ENCODE data around the gene PCGF6. TPM values are rescaled to one million over a fixed set of nuclear protein-coding genes. Genes with fewer than 3 reads are reported as not detected.

PCGF6 gene
- polyA plus RNA-seq, 12 donors = 6.9 to 14.9 (median 9.6) TPM; not detected in 1

DNA sequence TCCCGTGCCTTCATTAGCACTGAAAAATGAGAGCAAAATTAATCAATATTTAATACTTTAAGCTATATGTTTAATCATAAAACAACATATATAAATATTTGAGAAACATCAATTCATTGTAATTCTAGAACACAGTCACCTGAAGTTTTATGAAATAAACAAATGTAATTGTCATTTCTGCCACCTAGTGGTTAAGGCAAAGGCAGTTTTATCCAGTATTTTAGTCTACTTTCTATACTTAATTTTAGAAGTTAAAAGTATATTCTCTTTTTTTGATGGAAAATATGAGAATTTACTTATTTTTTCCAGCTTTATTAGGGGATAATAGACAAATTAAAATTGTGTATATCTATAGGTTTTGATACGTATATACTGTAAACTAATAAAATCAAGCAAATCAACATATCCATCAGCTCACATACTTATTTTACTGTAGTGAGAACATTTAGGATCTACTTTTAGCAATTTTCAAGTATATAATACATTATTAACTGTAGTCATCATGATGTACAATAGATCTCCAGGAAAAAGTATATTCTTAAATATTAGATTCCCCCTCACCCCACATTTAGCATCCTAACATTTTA, 16.9 kb downstream of the PCGF6 start:
- DNase-seq = peak; percentile 15

DNA sequence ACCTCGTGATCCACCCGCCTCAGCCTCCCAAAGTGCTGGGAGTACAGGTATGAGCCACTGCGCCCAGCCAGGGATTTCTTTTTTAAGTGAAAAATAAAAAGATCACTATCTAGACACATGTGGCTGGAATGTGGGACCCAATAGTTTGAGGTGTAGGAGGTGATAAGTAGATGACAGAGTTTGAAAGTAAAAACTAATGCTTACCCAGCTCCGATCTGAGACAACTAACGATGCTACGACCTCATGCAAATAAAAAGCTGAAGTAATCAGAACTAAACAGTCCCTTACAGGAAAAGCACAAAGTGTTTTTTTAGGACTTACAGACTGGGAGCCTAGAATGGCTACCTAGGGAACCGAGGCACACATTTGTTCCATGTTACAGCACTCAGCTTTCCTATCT, 23.0 kb downstream of the PCGF6 start:
- no peak for DNase-seq

DNA sequence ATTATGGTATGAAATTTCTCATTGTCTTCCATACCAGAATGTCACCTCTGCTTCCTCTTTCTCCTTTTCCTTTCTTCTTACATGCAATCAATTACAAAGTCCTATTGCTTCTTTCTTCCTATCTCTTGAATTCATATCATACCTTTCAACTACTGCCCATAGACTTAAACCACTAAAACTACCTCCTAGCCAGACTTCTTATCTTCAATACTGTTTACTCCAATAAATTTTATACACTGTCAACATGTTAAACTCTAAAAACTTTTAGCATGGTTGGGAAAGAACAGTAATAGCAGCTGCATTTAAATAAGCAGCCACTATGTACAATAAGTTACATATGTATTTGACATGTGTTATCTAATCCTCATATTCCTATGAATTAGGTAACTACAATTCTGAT, 34.9 kb downstream of the PCGF6 start:
- DNase-seq = no peak

DNA sequence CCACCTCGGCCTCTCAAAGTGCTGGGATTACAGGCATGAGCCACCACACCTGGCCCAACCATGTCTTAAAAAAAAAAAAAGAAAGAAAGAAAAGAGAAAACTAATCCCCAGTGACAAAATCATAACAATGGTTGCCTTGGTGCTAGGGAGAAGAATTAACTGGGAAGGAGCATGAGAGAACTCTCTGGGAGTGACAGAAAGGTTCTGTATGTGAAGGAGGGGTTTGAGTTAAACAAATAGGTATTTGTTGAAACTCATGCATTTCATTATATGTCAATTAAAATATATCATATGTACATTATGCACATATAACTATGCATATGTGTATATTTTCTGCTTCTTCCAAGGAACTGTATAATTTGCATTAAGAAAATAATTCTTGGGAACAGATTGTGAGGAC, 40.7 kb downstream of the PCGF6 start:
- no peak for DNase-seq

DNA sequence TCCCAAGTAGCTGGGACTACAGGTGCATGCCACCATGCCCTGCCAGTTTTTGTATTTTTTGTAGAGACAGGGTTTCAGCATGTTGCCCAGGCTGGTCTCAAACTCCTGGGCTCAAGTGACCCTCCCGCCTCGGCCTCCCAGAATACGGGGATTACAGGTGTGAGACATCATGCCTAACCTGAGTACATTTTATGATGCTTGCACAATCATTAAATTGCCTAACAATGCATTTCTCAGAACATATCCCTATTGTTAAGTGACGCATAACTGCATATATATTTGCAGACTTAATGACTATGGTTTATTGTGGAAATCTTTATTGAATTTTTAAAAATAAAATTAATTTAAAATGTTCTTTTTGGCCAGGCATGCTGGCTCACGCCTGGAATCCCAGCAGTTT, 43.3 kb downstream of the PCGF6 start:
- no peak for DNase-seq

DNA sequence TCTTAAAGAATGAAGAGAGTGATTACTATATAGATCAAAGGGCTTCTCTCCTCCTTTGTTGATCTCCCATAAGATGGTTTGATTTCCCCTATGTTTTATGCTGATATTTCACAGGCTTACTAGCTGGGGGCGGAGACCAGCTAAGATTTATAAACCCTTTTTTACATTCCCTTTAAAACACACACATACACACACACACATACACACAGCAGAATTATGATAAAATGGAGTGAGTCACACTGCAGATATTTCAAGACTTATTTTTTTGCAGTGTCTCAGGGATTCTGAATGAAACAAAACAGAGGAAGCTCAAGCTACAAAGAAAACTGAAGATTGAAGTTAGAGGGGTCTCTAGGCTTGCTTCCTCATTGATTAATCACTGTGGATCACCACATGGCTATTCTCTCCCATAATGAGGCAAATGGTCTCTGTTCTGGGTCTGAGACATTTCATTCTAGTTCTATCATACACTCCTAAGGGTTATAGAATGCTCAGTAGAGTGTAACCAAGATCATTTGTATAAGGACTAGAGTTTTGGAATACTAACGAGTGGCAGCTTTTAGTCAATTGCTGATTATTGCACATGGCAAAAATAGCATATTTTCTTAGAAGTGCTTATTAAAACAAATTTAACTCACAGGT, 55.4 kb downstream of the PCGF6 start:
- no peak for DNase-seq

DNA sequence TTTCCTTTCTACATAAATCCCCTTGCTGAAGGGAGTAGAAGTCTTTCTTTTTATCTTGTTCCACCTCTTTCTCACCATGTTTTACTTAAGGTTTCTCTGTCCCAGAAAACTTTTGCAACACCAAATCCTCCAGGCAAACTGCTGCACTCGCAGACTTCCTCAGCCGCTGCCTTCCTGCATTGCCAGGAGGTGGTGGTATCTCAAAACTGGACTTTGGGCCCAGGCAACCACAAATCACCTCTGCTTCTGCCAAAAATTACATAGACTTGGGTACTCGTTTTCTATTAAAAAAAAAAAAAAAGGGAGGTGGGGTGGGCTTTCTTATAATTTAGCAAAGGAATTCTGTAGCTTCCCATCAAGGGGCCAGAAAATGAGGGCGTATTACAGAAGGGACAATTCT, 59.4 kb downstream of the PCGF6 start:
- DNase-seq = no peak

DNA sequence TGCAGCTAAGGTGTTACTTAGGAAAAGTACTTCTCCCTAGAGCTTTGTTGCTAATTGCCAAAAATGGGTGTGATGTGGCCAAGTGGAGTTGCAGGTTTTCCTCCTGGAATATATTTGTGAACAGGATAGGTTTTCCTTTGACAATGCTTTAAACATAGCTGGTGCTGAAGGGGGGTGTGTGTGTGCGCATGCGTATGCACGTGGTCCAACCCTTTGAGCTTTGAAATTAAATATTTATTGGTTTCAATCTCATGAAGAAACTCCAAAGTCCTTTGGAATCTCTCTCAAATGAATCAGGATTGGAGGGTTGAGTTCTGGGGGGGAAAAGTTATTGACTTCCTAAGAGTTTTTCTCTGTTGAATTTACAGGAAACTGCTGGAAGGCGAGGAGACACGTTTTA, 62.9 kb downstream of the PCGF6 start:
- no peak for DNase-seq

DNA sequence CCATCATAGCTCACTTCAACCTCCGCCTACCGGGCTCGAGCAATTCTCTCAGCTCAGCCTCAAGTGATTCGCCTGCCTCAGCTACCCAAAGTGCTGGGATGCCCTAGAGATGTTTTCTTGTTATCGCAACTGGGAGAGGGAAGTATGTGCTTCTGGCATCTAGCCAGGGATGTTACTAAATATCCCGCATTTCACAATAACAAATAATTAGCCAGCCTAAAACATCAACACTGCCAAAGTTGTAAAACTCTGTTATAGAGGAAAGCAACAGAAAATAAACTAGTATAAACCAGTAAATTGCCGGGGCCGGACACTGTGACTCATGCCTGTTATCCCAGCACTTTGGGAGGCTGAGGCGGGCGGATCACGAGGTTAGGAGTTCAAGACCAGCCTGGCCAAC, 66.8 kb downstream of the PCGF6 start:
- no peak for DNase-seq

DNA sequence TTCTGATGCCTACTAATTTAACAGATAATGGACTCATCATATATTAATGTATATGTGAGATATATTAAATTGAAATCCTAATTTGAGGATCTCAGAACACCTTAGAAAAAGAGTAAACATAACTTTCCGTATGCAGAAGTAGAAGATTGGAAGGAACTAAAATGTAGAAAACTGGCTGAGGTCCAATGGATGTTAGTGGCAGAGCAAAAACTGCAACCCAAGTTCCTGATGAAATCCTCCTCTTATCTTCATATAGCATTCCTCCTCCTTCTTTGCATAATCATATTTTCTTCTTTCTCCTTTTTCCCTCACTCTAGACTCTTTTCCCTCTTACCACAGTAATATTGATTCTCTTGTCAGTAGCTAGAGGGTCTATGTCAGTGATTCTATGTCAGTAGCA, 68.0 kb downstream of the PCGF6 start:
- DNase-seq = no peak

DNA sequence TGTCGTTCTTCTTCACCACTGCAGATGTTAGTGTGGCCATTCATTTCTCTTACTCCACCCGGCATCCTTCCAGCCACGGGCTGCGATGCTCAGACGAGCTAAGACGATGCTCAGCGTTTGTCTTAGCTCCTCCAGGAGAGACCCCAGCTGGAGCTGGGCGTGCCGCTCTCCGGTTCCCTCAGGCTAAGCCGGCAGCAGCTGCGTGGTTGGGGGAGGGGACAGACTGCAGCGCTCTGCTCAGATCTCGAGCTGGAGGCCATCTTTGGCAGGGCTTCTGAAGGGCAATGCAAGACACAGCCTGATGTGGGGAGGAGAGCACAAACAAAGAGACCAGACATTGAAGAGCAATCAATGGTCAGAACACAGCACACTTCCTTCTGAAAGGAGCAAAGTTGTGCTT, 69.2 kb downstream of the PCGF6 start:
- peak; percentile 39 for DNase-seq

DNA sequence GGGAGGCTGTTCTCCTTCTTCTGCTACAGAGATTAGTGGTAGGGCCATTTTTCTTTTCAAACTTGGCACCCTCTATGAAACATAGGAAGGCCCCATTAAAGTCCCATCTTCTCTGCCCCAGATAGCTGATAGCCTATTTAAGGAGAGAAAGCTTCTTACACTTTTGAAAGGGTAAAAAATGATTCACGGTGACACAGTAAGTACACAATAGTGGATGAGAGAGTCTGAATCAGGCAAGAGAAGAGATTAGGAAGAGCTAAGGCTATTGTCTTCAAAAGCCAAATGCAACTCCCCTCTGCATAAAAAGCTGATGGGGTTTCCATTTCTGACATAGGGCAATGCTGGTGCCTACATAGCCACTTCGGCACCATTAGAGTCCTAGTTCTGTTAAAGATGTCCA, 70.4 kb downstream of the PCGF6 start:
- DNase-seq = no peak

DNA sequence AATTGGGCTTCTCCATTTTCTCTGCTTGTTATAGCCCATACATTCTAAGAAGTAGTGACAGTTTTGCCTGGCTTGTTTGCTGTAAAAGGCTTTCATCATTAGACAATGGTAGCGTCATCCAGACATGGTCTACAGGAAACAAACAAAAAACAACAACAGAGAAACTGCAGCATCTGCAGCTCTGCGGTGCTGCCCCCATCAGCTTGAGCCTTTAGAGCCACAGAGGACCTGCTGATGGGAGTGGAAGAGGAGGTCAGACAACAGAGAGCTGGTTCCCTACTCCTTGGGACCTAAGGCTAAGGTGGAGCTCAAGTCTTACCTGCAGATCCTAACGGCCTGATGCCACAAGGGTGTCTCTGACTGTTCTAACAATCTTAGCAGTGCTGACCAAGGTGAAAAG, 70.9 kb downstream of the PCGF6 start:
- DNase-seq = no peak

DNA sequence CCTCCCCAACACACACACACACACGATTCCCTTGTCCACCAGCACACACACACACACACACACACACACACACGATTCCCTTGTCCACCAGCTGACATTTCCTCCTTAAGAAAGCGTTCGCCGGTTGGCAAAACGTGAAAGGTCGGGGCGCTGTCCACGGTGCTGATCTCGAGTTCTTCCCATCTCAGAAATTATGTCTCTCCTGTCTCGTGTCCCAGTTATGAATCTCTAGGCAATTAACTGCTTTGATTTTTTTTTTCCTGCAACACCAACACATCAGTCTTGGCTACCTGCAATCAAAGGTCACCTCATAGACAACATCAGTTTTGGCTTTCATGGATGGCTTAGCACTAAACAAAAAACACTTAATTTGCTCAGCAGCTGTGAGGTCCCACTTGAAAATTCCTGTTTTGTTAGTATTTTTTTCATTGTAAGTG, 72.1 kb downstream of the PCGF6 start:
- DNase-seq = peak; percentile 63

DNA sequence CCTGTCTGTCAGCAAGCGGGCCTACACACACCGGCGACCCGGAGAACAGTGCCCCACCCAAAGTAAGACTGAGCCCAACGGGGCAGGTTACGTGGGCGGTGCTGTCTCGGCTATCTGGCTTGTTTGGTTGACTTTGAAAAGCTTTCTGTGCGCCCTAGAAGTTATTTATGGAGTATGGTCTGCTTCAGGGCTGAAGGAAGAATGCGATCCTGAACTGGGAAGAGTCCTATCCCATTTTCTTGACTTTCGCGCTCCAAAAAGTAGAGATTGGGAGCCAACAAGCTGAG, 72.5 kb downstream of the PCGF6 start:
- no peak for DNase-seq

DNA sequence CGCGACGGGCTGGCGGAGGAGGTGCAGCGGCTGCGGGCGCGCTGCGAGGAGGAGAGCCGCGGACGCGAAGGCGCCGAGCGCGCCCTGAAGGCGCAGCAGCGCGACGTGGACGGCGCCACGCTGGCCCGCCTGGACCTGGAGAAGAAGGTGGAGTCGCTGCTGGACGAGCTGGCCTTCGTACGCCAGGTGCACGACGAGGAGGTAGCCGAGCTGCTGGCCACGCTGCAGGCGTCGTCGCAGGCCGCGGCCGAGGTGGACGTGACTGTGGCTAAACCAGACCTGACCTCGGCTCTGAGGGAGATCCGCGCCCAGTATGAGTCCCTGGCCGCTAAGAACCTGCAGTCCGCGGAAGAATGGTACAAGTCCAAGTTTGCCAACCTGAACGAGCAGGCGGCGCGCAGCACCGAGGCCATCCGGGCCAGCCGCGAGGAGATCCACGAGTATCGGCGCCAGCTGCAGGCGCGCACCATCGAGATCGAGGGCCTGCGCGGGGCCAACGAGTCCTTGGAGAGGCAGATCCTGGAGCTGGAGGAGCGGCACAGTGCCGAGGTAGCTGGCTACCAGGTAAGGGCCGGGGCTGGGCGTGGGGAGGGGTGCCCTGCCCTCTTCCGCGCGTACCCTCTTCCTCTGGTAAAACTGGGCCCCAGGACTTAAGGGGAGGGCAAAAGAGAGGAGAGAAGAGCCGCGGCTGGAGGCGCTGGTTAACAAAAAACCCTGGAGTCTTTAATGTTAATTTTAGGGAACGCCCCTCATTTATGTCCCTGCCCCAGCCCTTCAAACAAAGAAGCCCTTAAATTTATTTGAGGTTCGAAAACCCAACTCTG, 73.0 kb downstream of the PCGF6 start:
- no peak for DNase-seq

DNA sequence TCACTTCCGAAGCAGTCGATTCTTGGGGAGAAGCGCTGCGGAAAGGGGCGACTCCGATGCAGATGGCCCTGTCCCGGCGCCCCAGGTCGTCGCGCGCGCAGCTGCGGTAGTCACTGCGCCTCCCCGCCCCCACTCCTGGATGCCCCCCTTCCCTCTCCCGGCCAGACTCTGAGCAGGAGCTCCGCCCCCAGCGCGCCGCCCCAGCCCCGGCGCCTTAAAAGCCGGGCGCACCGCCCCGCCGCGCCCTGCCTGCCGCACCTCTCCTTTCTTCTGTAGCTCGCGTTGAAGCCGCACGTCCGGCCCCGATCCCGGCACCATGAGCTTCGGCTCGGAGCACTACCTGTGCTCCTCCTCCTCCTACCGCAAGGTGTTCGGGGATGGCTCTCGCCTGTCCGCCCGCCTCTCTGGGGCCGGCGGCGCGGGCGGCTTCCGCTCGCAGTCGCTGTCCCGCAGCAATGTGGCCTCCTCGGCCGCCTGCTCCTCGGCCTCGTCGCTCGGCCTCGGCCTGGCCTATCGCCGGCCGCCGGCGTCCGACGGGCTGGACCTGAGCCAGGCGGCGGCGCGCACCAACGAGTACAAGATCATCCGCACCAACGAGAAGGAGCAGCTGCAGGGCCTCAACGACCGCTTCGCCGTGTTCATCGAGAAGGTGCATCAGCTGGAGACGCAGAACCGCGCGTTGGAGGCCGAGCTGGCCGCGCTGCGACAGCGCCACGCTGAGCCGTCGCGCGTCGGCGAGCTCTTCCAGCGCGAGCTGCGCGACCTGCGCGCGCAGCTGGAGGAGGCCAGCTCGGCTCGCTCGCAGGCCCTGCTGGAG, 73.8 kb downstream of the PCGF6 start, which contains the start of gene INA:
INA (plus strand) TSS at position 243 of the 817 bp plus-strand sequence; CDS start at position 317, 74 bp downstream.
- peak; percentile 5 for DNase-seq

DNA sequence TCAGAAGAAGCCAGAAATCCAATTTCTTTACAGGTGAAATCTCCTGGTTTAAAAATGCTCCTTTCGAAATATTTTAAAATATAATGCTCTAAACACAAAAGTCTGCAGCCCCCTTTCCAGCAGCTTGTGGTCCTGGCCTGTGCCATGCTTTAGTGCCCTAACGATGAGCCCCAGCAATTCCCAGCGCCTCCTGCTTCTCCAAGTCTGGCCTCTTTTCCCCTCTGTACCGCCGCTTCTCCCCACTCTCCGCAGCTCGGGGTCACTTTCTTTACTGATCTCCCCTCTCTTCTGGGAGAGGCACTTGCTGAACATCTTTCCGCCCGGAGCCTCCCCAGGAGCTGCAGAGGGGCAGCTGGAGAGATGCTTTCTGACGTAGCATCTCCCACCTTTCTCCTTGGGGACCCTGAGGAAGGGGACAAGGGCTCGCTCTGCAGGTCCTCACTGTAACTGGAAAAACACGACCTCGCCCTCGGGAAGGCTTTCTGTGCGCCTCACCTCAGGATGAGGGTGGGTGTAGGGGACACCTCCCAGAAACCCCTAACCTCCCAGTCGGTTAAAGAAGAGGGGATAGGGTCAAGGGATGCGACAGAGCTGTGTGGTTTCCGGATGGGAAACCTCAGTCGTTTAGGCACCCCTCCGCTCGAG, 74.6 kb downstream of the PCGF6 start:
- no peak for DNase-seq

DNA sequence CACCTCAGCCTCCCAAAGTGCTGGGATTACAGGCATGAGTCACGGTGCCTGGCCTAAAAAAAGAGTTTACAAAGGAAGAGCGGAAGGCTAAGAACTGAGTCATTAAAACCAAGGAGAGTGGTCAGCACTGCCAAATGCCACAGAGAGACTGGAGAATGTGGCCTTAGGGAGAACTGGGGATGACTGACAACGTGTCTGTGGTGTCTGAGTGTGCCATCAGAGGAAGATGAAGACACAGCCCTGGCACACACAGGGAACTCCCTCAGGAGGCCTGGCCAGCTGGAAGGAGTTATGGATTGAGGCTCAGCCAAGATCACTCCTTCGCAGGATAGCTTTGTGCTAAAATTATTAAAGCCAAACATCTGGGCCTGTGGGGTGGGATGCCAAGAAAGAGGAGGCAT, 77.9 kb downstream of the PCGF6 start:
- no peak for DNase-seq

DNA sequence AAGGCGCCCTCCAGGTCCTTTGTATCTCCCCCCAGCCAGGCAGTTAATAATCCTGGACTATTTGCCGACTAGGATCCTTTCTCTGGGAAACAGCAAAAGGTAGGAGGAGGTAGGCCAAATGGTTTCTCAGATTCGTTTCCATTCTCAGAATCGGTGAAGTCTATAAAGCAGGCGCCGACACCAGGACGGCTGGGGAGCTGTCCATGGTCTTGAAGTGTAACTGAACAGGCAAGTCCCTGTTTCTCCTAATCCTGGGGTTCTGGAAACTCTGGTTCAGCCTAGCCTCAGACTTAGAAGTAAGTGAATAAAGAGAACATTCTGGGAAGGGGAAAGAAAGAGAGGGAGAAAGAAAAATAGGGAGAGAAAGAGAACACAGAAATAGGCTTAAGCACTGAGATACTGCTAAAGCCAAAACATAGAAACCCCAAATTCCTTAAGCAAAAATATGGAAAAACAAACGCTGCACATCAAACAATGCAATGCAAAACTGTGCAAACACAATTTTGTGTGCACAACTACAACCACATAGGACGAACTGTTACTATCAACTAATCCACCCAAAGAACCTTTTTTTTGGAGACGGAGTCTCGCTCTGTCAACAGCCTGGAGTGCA, 85.1 kb downstream of the PCGF6 start:
- DNase-seq = peak; percentile 79

DNA sequence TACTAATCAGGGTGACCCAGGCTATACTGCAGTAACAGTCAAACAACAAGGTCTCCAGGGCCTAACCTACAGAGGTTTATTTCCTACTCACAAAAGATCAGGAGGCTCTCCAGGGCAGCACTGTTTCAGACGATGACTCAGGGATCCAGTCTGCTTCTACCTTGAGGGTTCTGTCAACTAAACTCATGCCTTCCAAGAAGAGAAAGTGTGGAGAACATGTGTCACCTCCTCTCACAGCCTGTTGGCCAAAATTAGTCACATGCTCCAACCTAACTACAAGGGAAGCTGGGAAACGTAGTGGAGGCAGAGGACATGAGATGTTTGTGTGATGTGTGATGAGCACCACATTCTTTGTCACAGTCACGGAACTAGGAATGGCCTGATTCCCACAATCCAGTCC, 88.7 kb downstream of the PCGF6 start:
- no peak for DNase-seq
